HG03442 (cell line): Measurements from ENCODE around the gene TAGLN3.
"Not testable (repeated sequence)": the region's sequence is repeated elsewhere in the genome, so short reads cannot be mapped to it uniquely, and the experiment has no call there.

Source experiments
- ATAC-seq: cut with Tn5 transposase; IDR thresholded peaks from one replicate; pipeline ENCODE4 v1.9.1; 2021; ENCODE audit warnings: mild to moderate bottlenecking, moderate library complexity; ENCODE audit not compliant: unreplicated experiment

TAGLN3 gene

DNA sequence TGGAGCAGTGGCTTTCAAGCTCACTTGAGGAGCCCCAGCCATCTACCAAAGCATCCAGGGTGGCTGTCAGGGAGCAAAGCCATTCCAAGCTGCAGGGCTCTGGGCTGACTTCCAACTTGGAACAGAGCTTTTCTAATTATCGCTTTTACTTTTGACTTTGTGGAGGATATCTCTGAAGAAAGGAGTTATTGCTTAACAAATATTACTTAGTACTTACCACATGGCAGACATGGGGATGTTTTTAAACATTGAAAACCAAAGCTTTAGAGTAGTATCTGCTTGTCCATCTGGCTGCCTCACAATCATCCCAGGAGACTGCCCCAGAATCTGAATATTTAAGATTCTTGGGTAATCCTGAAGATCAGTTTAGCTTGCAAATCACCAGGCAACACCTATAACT is 8.9 kb downstream of the TAGLN3 start:
- ATAC-seq: no peak

GRCh38 chr3:112009670-112010069 is 10.9 kb downstream of the TAGLN3 start:
- no peak for ATAC-seq

DNA sequence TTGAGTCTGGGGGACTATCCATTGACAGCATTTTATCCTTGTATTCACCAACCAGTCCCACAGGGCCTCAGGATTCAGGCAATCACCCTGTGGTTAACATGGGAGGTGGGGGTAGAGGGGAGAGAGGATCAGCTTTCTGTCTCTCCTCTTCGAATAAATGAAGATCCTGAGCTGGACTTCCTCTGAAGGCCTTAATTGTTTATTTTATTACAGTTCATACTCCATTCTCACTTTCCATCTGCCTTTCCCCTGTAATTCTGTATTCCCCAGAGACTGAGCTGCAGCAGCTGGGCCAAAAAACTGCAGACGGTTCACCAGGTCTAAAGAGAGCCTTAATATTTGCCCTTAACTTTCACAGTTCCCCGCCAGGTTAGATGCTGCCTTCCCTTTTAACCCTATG is 11.9 kb downstream of the TAGLN3 start:
- ATAC-seq: no peak

- ATAC-seq: no peak
Observed at GRCh38 chr3:112011376-112011940, 12.7 kb downstream of the TAGLN3 start.

DNA sequence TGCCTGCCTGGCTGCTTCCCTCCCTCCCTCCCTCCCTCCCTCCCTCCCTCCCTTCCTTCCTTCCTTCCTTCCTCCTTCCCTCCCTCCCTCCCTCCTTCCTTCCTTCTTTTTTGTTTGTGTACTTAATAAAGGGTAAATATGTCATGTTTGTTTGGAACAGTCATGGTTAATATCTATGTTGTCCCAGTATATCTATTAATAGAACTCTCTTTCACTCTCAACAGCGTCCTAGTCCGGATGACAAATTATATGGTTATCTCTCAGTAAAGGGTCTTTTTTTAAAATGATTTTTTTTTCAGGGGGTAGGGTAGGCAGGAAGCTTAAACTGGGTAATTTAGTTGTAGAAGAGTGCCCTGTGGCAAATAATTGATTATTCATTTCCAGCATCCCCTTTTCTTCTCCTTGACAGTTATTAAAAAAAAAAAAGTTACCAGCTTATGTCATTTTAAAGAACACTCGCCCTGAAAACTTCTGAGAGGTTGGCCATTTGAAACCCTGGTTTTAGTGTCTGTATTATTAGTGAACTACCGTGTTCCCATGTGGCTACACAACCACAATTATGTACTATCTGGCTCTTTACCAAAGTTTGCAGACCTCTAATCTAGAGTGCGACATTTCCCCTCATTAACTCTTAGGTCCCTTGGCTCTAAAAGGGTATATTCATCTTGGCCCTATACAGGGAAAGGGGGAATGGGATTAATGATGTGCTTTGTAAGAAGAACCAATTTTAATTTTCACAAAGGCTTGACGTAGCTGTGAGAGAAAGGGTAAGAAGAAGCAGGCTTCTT is 13.7 kb downstream of the TAGLN3 start:
- ATAC-seq: no peak

DNA sequence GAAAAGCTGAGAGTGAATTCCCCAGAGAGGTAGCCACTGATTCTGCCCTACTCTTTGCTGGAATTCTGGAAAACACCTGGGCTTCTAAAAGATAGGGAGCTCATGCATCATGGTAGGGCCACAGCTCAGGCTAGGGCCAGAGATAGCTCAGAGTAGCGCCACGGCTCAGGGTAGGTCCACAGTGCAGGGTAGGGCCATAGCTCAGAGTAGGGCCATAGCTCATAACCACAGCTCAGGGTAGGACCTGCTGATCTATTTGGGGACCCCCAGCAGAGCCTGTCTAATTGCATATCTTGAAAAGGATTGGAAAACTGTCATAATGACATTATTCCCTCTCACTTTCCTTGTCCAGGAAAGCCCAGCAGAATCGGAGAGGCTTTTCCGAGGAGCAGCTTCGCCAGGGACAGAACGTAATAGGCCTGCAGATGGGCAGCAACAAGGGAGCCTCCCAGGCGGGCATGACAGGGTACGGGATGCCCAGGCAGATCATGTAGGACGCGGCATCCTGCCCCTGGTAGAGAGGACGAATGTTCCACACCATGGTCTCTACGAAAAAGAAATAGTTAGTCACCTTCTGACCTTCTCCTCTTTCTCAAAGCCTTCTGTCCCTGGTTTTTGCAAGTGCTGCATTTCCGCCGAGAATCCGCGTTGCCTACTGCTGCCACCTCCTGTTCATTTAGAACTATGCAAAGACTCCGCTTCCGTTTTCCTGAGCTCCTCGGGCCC is 14.5 kb downstream of the TAGLN3 start:
- ATAC-seq: peak; percentile 88

GRCh38 chr3:112013784-112014143 is 15.0 kb downstream of the TAGLN3 start:
- peak; percentile 17 for ATAC-seq

DNA sequence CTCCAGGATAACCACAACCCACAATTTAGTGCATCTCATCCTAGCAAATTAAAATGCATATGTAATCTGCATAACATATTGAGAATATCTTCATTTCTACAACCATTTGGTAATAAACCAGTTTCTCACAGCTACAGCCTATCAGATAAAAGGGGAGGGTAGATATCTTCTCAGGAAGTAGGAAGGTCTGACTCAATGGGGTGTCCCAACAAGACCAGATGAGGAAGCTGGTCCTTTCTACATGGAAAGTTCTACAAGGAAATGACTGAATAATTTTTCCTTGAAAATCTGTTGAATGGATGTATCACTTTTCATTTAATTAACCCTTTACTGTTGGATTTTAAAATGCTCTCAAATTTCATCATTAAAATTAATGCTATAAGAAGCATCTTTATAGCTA is 18.4 kb downstream of the TAGLN3 start:
- no peak for ATAC-seq

DNA sequence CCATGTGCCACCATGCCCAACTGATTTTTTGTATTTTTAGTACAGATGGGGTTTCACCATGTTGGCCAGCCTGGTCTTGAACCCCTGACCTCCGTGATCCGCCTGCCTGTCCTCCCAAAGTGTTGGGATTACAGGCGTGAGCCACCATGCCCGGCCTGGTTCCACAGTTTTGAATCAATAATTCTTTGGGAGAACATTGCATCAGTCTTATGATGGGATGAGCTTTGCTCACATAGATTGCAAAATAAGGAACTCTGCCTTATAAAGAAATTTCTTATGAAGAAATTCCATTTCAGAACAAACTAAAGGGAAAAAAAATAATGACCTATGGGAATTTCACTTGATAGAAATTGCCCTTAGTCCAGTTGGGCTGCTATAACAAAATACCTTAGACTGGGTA is 20.0 kb downstream of the TAGLN3 start:
- no peak for ATAC-seq

DNA sequence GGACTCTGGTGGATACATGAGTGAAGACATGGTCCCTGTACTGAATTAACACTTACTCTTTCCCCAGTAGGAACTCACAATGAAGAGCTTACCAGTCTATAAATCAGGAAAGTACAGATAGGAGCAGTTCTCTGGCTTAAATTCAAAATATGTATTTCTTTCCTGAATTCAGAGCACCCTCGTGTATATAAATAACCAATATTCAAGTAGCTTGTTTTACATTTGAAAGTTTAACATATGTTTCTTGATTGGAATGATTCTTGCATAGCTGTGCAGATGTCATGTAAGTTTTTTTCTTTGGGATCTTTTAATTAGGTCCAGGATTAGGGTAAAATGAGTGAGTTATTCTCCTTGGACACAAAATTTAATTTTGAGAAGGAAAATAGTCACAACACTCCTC is 21.0 kb downstream of the TAGLN3 start:
- no peak for ATAC-seq

DNA sequence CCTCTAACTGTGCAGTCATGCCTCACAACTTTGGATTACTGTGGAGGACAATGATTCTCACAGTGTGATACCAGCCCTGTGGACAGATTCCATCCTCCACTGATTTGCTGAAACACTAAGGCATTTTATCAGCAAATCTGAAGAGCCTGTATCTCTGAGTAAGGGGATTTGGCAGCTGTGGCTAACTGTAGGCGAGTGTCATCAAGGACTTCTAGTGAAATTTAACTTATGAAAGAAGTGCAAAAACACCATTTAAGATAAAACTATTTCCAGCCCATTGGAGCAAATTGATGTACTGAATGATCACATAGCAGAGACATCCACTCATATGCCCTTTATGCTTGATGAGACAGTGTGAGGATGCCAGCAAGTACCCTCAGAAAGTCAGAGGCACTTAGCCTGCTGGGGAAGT is 22.0 kb downstream of the TAGLN3 start:
- ATAC-seq: no peak

GRCh38 chr3:112027142-112027541 is 28.4 kb downstream of the TAGLN3 start:
- no peak for ATAC-seq

DNA sequence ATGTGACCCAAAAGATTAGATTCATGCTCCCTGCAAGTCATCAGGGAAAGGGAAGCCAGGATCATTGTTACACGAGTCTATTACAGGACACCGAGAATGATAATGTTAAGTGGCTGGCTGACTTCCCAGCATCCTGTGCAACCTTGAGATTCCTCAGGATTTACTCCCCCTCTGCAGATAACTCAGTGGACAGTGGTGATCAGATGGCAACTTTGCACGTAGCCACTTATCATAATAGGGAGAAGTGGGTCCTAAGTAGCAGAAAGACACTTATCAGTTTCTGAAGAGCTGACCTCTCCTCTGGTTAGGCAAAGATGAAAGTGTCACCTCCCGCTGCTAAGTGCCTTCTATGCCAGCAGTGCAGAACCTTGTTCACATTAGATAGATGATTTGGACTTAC is 29.1 kb downstream of the TAGLN3 start:
- ATAC-seq: no peak

GRCh38 chr3:112030901-112031300 is 32.2 kb downstream of the TAGLN3 start:
- no peak for ATAC-seq

- no peak for ATAC-seq
Observed at GRCh38 chr3:112032098-112032731, 33.5 kb downstream of the TAGLN3 start.

GRCh38 chr3:112034436-112034835 is 35.7 kb downstream of the TAGLN3 start, which contains the start of gene TMPRSS7:
TSS of gene TMPRSS7 (plus strand) at chr3:112034736. CDS start at chr3:112034846, 110 bp downstream.
- no peak for ATAC-seq

DNA sequence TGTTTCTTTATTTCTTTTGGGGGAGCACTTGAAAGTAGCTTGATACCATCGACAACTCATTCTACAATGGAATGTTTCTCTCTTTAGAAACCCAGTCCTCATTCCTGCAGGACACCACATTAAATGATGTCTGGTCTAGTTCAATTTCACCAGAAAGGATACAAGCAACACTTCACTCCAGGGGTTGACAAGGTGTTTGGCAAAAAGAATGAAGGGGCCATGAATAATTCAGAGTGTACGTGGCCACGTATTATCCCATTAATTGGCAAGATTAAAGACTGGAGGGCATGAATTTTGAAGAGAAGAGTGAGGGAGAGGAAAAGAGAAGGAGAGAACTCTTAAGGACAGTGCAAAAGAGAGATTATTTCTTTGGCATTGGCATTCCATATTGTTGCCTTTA is 36.5 kb downstream of the TAGLN3 start:
- ATAC-seq: no peak

- ATAC-seq: not testable (repeated sequence)
Observed at GRCh38 chr3:112037194-112037593, 38.5 kb downstream of the TAGLN3 start.

- ATAC-seq: peak; percentile 60
Observed at GRCh38 chr3:112038863-112039262, 40.1 kb downstream of the TAGLN3 start.

- ATAC-seq: no peak
Observed at GRCh38 chr3:112041321-112041720, 42.6 kb downstream of the TAGLN3 start.

GRCh38 chr3:112042842-112043280 is 44.1 kb downstream of the TAGLN3 start:
- no peak for ATAC-seq
